Stimulated activated CD4-positive, alpha-beta T cell treated with anti-CD3 and anti-CD28 coated beads, Interleukin-2, amount 100 ng/mL, for 24 hours (primary cell): ENCODE measurements around the gene PLEKHH3.
"Not testable (repeated sequence)": the region's sequence is repeated elsewhere in the genome, so short reads cannot be mapped to it uniquely, and the experiment has no call there.

Source experiments
- DNase-seq, 2 donors: peaks; one replicate each; pipeline ENCODE4 v3.0.0-alpha.2; 2020

The PLEKHH3 gene

DNA sequence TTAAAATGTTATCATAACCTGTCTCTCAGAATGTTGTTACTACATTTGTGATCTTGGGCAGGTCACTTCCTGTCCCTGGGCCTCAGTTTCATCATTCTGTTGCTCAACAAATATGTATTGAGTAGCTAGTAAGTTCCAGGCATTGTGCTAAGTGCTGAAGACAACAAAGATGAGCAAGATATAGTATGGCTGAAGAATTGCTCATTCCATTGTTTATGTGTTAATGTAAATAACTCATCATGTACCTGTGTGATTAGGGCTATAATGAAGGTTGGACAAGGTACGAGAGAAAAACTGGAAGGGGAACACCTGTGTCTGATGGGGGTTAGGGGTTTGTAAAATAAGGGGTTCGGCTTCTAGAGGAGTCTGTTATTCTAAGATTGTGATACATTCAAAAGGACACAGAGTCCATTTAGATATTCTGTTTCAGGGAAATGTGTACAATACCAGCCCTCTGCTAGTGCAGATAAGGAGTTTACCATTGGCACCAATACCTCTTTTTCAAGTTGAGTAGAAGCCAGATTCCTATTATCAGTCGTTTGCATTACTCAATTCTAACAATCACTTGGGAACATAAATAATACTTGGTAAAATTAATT lies 47.3 kb downstream of the PLEKHH3 start:
- DNase-seq = no peak

DNA sequence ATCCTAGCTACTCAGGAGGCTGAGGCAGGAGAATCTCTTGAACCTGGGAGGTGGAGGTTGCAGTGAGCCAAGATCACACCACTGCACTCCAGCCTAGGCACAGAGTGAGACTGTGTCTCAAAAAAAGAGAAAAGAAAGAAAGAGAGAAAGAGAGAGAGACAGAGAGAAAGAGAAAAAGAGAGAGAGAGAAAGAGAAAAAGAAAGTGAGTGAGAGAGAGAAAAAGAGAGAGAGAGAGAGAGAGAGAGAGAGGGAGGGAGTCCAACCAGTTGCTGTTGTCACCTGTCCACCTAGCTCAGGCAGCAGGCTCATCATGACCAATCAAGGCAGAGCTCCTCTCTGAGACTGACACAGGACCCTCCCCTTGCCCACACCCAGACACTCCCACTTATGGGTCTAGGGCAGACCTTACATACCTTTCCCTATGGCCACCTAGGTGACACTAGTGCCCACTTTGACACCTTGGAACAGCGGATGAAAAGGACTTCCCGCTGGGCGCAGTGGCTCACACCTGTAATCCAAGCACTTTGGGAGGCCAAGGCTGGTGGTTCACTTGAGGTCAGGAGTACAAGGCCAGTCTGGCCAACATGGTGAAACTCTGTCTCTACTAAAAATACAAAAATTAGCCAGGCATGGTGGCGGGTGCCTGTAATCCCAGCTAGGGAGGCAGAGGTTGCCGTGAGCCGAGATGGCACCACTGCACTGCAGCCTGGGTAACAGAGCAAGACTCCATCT lies 49.6 kb downstream of the PLEKHH3 start:
- not testable (repeated sequence) for DNase-seq

DNA sequence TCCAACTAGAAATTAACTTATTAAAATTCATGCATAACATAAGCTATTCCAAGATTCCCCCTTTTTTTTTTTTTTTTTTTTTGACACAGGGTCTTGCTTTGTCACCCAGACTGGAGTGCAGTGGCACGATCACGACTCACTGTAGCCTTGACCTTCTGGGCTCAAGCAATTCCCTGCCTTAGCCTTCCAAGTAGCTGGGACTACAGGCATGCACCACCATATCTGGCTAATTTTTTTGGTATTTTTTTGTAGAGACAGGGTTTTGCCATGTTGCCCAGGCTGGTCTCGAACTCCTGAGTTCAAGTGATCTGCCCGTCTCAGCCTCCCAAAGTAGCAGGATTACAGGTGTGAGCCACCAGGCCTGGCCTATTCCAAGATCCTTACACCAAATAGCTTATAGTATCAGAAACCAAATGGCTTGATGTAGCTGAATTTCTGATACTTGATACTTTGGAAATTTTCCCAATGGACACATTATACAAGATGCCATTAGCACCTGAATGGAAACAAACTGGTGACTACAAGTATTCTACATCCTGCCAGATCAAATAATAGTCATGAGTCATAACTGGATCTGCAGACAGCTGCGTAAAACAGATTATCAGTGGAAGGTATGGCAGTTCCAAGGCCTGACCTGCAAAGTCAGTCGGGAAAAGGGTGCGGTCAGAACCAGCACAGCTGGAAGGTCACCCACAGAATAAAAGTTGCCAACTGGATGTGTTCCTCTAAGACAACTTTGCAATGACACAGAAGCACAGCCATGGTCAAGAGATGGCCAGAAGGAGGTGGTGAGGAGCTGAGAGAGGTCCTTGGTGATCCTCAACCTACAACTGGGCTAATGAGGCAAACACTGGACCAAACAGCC lies 52.8 kb downstream of the PLEKHH3 start:
- DNase-seq = no peak

DNA sequence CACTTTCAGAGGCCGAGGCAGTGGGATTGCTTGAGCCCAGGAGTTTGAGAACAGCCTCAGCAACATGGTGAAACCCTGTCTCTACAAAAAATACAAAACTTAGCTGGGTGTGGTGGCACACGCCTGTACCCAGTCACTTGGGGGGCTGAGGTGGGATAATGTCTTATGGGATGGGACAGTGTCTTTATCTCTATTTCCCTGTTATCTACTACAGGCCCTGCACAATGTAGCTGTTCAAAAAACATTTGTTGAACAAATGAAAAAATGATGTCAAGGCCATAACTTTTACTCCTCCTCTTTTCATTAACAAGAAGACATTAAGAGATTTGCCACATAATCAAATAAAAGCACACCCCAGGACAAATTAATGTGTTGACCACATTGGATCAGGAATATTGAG lies 53.5 kb downstream of the PLEKHH3 start:
- DNase-seq = no peak

DNA sequence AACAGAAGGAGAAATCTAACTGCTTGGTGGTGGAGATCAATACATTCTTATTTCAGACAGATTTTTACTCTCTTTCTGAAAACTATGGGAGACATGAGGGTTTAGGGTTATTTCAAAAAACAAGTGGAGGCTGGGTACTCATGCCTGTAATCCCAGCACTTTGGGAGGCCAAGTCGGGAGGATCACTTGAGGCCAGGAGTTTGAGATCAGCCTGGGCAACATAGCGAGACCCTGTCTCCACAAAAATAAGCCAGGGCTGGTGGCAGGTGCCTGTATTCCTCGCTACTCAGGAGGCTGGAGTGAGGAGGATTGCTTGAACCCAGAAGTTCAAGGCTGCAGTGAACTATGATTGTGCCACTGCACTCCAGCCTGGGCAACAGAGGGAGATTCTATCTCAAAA lies 54.8 kb downstream of the PLEKHH3 start:
- not testable (repeated sequence) for DNase-seq

DNA sequence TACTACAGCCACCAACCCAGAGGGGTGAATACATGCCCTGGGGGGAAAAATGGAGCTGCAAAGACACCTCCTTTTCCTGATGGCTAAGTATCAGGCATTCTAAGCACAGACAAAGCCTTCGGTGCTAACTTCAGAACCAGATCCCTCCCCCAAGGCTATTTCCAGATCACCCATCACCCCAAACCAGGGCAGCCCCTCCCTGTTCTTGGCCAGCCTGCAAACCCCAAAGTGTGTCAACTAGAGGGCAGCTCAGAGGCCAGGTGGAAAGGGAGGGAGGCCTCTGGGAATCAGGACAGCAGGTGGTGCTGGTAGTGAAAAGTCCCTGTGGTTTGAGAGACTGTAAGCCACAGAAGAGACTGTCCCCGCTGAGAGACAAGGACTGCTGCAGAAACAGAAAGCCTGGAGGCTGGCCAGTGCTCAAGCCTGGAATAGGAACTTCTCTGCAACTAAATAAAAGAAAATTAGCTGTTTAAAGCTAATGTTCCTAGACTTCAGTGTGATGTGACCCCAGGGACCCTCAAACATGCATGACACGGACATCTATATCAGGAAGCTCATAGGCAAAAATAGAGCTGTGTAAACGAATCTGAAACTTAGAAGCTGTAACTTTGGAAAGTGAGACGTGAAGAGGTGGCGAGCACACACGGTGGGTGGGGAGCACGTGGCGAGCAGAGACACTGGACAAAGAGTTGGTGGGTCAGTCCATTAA lies 58.2 kb downstream of the PLEKHH3 start:
- DNase-seq = no peak

DNA sequence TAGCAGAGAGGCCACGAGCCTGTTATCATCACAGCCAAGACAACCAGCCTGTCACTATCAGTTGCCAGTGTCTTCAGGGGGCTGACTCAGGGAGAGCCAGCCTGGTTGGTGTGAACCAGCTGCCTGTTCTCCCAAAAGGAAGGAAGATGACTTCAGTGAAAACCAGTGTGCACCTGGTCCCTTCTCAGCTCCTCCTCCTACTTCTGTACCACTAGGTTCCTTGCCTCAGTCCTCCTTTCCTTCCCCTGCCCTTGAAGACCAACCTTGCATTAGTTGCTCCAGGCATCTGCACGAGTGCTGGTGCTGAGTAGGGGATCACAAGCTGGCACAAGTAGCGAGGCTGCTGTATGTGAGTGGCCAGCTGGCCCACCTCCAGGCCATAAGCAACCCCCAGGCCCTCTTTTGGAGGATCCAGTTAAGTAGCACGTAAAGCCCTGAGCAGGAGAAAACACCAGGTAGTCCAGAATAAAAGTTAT lies 58.8 kb downstream of the PLEKHH3 start:
- DNase-seq = no peak
